ENCODE measurements around the gene TSPAN17.

DNA sequence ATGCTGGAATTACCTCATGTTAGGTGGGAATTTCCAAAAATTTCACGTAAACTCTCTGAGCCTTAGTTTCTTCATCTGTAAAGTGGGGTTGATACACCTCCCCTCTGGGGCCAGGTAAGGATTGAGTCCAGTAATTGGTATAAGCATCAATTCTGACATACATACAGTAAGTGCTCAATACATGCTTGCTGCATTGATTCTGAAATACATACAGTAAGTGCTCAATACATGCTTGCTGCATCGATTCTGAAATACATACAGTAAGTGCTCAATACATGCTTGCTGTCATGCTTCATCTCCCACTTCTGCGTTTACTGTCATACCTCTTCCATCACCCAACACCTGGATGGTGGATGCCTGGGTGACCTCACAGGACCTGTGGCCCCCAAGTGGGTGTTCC is 57.1 kb downstream of the TSPAN17 start:
- TF ChIP-seq, protein P1, sequence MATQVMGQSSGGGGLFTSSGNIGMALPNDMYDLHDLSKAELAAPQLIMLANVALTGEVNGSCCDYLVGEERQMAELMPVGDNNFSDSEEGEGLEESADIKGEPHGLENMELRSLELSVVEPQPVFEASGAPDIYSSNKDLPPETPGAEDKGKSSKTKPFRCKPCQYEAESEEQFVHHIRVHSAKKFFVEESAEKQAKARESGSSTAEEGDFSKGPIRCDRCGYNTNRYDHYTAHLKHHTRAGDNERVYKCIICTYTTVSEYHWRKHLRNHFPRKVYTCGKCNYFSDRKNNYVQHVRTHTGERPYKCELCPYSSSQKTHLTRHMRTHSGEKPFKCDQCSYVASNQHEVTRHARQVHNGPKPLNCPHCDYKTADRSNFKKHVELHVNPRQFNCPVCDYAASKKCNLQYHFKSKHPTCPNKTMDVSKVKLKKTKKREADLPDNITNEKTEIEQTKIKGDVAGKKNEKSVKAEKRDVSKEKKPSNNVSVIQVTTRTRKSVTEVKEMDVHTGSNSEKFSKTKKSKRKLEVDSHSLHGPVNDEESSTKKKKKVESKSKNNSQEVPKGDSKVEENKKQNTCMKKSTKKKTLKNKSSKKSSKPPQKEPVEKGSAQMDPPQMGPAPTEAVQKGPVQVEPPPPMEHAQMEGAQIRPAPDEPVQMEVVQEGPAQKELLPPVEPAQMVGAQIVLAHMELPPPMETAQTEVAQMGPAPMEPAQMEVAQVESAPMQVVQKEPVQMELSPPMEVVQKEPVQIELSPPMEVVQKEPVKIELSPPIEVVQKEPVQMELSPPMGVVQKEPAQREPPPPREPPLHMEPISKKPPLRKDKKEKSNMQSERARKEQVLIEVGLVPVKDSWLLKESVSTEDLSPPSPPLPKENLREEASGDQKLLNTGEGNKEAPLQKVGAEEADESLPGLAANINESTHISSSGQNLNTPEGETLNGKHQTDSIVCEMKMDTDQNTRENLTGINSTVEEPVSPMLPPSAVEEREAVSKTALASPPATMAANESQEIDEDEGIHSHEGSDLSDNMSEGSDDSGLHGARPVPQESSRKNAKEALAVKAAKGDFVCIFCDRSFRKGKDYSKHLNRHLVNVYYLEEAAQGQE (IDR thresholded peaks at IDR 0.05; ENCODE audit: insufficient read depth in 1 of 2, low read depth in 2 of 2, low read length in 2 of 2) = no peak
- TF ChIP-seq SIN3A (IDR thresholded peaks at IDR 0.05; ENCODE audit: borderline replicate concordance, insufficient read depth, low read length) = no peak
- TF ChIP-seq POLR2AphosphoS5 (IDR thresholded peaks at IDR 0.05; ENCODE audit: low read depth, low read length) = no peak

Data from PFSK-1 (cell line).